ENCODE data around the gene APBA1. TPM values are rescaled to one million over a fixed set of nuclear protein-coding genes. Genes with fewer than 3 reads are reported as not detected.
A peak's percentile ranks its signal among the peaks of the same experiment; 100 is the strongest.

Gene APBA1
- total RNA-seq, 1 donor from 2014 or later = under 0.01 TPM

GRCh38 chr9:69697475-69697874 is 25.3 kb upstream of the APBA1 start:
- FAIRE-seq = no peak
- no peaks in the 10 kb centered on the region for H3K27me3 ChIP-seq (ENCODE audit: control insufficient read depth, insufficient read depth, low read length)
- DNase-seq (ENCODE audit: low read depth) = no peak
- no peak overlapping the region for H3K4me3 ChIP-seq (ENCODE audit: low read depth, low read length)
- no peaks in the 10 kb centered on the region for H3K36me3 ChIP-seq (ENCODE audit: control insufficient read depth, insufficient read depth, low read length)
- no peak for TF ChIP-seq CTCF (IDR thresholded peaks at IDR 0.05; ENCODE audit: insufficient read depth, low read length, severe bottlenecking)

GRCh38 chr9:69696802-69697201 is 24.6 kb upstream of the APBA1 start:
- FAIRE-seq (no peak), DNase-seq (ENCODE audit: low read depth) (no peak)
- Histone ChIP-seq H3K27me3 (ENCODE audit: control insufficient read depth, insufficient read depth, low read length) (no peaks in the 10 kb centered on the region), H3K4me3 (ENCODE audit: low read depth, low read length) (no peak overlapping the region), H3K36me3 (ENCODE audit: control insufficient read depth, insufficient read depth, low read length) (no peaks in the 10 kb centered on the region)
- TF ChIP-seq CTCF (IDR thresholded peaks at IDR 0.05; ENCODE audit: insufficient read depth, low read length, severe bottlenecking) = no peak

- no peaks in the 10 kb centered on the region for H3K27me3 ChIP-seq (ENCODE audit: control insufficient read depth, insufficient read depth, low read length)
- H3K36me3 ChIP-seq (ENCODE audit: control insufficient read depth, insufficient read depth, low read length) = no peaks in the 10 kb centered on the region
- no peak overlapping the region for H3K4me3 ChIP-seq (ENCODE audit: low read depth, low read length)
- FAIRE-seq (no peak), DNase-seq (ENCODE audit: low read depth) (no peak)
- no peak for TF ChIP-seq CTCF (IDR thresholded peaks at IDR 0.05; ENCODE audit: insufficient read depth, low read length, severe bottlenecking)
These were observed 17.9 kb upstream of the APBA1 start for GRCh38 chr9:69689991-69690538.

DNA sequence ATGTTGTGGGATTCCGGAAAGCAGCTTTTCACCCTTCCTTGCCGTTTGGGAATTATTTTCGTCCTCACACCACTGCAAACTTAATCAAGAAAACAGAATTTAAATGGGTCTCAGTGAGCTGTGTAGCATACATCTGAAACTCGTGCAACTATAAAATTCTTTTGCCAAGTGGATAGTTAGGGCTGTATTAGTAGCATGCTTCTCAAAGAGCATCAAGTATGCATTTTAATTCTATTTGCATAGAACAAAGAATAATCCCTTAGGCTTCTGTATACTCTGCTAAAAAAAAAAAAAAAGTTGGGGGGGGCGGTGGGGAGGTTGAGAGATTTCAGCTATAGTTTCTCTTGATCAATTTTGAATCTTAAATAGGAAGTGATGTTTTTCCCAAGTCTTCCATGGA is 11.8 kb upstream of the APBA1 start:
- no peaks in the 10 kb centered on the region for H3K27me3 ChIP-seq (ENCODE audit: control insufficient read depth, insufficient read depth, low read length)
- FAIRE-seq (no peak), DNase-seq (ENCODE audit: low read depth) (no peak)
- TF ChIP-seq CTCF (IDR thresholded peaks at IDR 0.05; ENCODE audit: insufficient read depth, low read length, severe bottlenecking) = no peak
- H3K36me3 ChIP-seq (ENCODE audit: control insufficient read depth, insufficient read depth, low read length) = no peaks in the 10 kb centered on the region
- H3K4me3 ChIP-seq (ENCODE audit: low read depth, low read length) = no peak overlapping the region

DNA sequence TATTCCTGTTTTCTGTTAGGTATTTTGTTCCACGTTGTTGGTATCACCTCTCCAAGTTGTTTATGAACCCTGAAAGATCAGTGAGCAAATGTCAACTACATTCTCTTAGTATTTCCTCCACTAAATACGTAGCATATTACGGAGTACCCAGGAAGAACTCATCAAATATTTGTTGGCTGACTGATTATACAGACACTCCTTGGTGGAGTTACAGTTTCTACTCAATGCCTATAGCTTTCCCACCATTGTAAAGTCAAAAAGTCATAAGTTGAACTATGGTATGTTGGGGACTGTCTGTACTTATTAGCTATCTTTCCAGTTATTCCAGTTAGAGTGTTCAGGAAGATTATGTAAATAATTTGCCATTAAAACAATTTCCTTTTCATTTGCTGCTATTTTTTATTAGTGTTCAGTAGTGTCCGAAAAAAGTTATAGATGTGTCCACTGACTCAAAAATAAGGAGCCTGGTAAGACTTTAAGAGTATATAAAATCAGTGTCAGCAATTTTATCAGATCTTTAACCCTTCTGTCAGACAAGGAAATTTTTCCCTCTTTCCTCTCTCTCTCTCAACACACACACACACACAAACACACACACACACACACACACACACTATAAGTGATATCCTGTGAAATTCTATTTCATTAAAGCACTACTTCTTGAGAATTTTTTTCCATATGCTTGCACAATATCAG is 6.8 kb upstream of the APBA1 start:
- DNase-seq (ENCODE audit: low read depth) (peak; percentile 49), FAIRE-seq (no peak)
- no peak overlapping the region for H3K4me3 ChIP-seq (ENCODE audit: low read depth, low read length)
- no peaks in the 10 kb centered on the region for H3K27me3 ChIP-seq (ENCODE audit: control insufficient read depth, insufficient read depth, low read length)
- no peak for TF ChIP-seq CTCF (IDR thresholded peaks at IDR 0.05; ENCODE audit: insufficient read depth, low read length, severe bottlenecking)
- H3K36me3 ChIP-seq (ENCODE audit: control insufficient read depth, insufficient read depth, low read length) = no peaks in the 10 kb centered on the region

DNA sequence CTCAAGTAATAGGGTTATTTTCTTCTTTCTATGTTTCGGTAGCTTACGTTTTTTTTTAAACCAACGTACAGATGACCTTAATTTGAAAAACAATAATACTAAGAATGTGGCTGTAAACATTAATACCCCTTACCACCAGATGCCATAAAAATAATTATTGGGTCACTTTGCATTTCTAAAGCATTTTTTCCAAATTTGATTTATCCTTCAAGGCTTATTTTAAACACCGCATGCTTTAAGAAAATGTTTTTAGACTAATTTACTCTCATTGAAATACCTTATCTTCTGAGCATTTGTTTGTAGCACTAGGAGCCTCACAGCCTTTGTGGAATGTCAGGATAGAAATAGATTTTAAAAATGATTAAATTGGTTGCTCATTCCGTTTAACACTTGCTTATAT is 5.8 kb upstream of the APBA1 start:
- DNase-seq (ENCODE audit: low read depth) = no peak
- no peak for TF ChIP-seq CTCF (IDR thresholded peaks at IDR 0.05; ENCODE audit: insufficient read depth, low read length, severe bottlenecking)
- H3K36me3 ChIP-seq (ENCODE audit: control insufficient read depth, insufficient read depth, low read length) = no peaks in the 10 kb centered on the region
- no peak overlapping the region for H3K4me3 ChIP-seq (ENCODE audit: low read depth, low read length)
- FAIRE-seq = no peak
- H3K27me3 ChIP-seq (ENCODE audit: control insufficient read depth, insufficient read depth, low read length) = no peaks in the 10 kb centered on the region

Measured in bronchial epithelial cell (primary cell).